Measurements from ENCODE around the gene ITPR1.
A peak's percentile ranks its signal among the peaks of the same experiment; 100 is the strongest.
"Not testable (repeated sequence)": the region's sequence is repeated elsewhere in the genome, so short reads cannot be mapped to it uniquely, and the experiment has no call there.

Gene ITPR1

GRCh38 chr3:4589475-4590097, 96.4 kb downstream of the ITPR1 start:
- TF ChIP-seq, protein P1, sequence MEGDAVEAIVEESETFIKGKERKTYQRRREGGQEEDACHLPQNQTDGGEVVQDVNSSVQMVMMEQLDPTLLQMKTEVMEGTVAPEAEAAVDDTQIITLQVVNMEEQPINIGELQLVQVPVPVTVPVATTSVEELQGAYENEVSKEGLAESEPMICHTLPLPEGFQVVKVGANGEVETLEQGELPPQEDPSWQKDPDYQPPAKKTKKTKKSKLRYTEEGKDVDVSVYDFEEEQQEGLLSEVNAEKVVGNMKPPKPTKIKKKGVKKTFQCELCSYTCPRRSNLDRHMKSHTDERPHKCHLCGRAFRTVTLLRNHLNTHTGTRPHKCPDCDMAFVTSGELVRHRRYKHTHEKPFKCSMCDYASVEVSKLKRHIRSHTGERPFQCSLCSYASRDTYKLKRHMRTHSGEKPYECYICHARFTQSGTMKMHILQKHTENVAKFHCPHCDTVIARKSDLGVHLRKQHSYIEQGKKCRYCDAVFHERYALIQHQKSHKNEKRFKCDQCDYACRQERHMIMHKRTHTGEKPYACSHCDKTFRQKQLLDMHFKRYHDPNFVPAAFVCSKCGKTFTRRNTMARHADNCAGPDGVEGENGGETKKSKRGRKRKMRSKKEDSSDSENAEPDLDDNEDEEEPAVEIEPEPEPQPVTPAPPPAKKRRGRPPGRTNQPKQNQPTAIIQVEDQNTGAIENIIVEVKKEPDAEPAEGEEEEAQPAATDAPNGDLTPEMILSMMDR (IDR thresholded peaks at IDR 0.05; ENCODE audit: low read depth, low read length, missing control alignments): no peak
- no peak for DNase-seq (ENCODE audit: extremely low read depth, low read depth)
- H3K4me3 ChIP-seq (replicated peaks; ENCODE audit: low read depth, low read length): no peak overlapping the region

GRCh38 chr3:4590849-4591248, 97.7 kb downstream of the ITPR1 start:
- DNase-seq (ENCODE audit: extremely low read depth, low read depth); H3K4me3 ChIP-seq (replicated peaks; ENCODE audit: low read depth, low read length): not testable (repeated sequence)

- TF ChIP-seq, protein P1 (IDR thresholded peaks at IDR 0.05; ENCODE audit: low read depth, low read length, missing control alignments): no peak
- DNase-seq (ENCODE audit: extremely low read depth, low read depth): no peak
- no peak overlapping the region for H3K4me3 ChIP-seq (replicated peaks; ENCODE audit: low read depth, low read length)
Measured at GRCh38 chr3:4591669-4592068, 98.5 kb downstream of the ITPR1 start.

- H3K4me3 ChIP-seq (replicated peaks; ENCODE audit: low read depth, low read length): no peak overlapping the region
- TF ChIP-seq, protein P1 (IDR thresholded peaks at IDR 0.05; ENCODE audit: low read depth, low read length, missing control alignments): no peak
- no peak for DNase-seq (ENCODE audit: extremely low read depth, low read depth)
Measured at GRCh38 chr3:4593014-4593413, 99.9 kb downstream of the ITPR1 start.

GRCh38 chr3:4595710-4596113, 102.6 kb downstream of the ITPR1 start:
- no peak overlapping the region for H3K4me3 ChIP-seq (replicated peaks; ENCODE audit: low read depth, low read length)
- TF ChIP-seq, protein P1 (IDR thresholded peaks at IDR 0.05; ENCODE audit: low read depth, low read length, missing control alignments): no peak
- DNase-seq (ENCODE audit: extremely low read depth, low read depth): no peak

DNA sequence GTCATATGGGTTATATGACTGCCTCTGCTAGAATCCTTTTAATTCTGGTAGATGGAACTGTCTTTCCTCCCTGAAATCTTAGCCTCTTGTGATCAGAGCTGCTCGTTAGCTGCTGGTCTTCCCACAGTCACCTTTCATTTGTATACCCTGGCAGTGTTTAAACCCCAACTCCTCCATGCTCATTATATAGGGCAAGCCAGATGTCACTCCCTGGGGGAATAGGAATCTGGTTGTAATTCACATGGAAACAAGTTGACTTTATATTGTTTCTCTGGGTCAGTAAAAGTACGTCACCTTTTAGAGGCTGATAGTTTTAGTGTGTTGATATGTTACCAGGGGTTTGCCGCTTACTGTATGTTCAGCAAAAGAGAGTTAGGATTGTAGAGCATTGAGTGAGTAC, 103.5 kb downstream of the ITPR1 start:
- DNase-seq (ENCODE audit: extremely low read depth, low read depth): peak; percentile 30
- TF ChIP-seq, protein P1 (IDR thresholded peaks at IDR 0.05; ENCODE audit: low read depth, low read length, missing control alignments): no peak
- no peak overlapping the region for H3K4me3 ChIP-seq (replicated peaks; ENCODE audit: low read depth, low read length)

GRCh38 chr3:4597208-4597985, 104.2 kb downstream of the ITPR1 start:
- TF ChIP-seq, protein P1 (IDR thresholded peaks at IDR 0.05; ENCODE audit: low read depth, low read length, missing control alignments): no peak
- no peak overlapping the region for H3K4me3 ChIP-seq (replicated peaks; ENCODE audit: low read depth, low read length)
- peak; percentile 90 for DNase-seq (ENCODE audit: extremely low read depth, low read depth)

- not testable (repeated sequence) for H3K4me3 ChIP-seq (replicated peaks; ENCODE audit: low read depth, low read length); DNase-seq (ENCODE audit: extremely low read depth, low read depth)
Measured at GRCh38 chr3:4598232-4598631, 105.1 kb downstream of the ITPR1 start.

Data from HFF-Myc (cell line).